Breast epithelium (tissue), 4 donors: Measurements from ENCODE around the gene THUMPD1. TPM values are rescaled to one million over a fixed set of nuclear protein-coding genes. Genes with fewer than 3 reads are reported as not detected.

ENCODE experiments used
- DNase-seq, 2 donors: peaks; one replicate each; pipeline ENCODE4 v3.0.0-alpha.2; 2019; ENCODE audit warnings: low spot score in 2 of 2
- H3K27ac ChIP-seq, 2 donors: fragments of 200-600 bp; sonication (generic) in 1 of 2; one replicate each; pipeline ENCODE4 v1.5.1; 2016 to 2019; ENCODE audit warnings: mild to moderate bottlenecking in 1 of 2
- H3K27me3 ChIP-seq, 2 donors: fragments of 200-600 bp; sonication (generic) in 1 of 2; one replicate each; pipeline versions ENCODE4 v1.5.1 to v1.6.0; 2017 to 2019; ENCODE audit warnings: control low read depth in 1 of 2, mild to moderate bottlenecking in 1 of 2
- H3K36me3 ChIP-seq: fragments of 200-600 bp; one replicate; pipeline ENCODE4 v1.5.1; 2019
- H3K4me1 ChIP-seq, 2 donors: fragments of 200-600 bp; sonication (generic); one replicate each; pipeline ENCODE4 v1.5.1; 2016 to 2019; ENCODE audit warnings: control low read depth in 1 of 2
- H3K4me3 ChIP-seq, 3 donors: fragments of 200-600 bp; sonication (generic); 1 replicate in 2 of 3; 2 replicates in 1 of 3; pipeline ENCODE4 v1.5.1; 2016 to 2019; ENCODE audit warnings: mild to moderate bottlenecking in 3 of 3, moderate library complexity in 2 of 3
- H3K9me3 ChIP-seq, 2 donors: fragments of 200-600 bp; sonication (generic) in 1 of 2; one replicate each; pipeline ENCODE4 v1.5.1; 2016 to 2019; ENCODE audit warnings: control low read depth in 1 of 2
- CTCF ChIP-seq, 3 donors: fragments of 450-650 bp; IDR thresholded peaks; one replicate each; pipeline ENCODE4 v1.5.1; 2016 to 2017; ENCODE audit warnings: antibody characterized with exemption in 3 of 3, mild to moderate bottlenecking in 3 of 3, moderate library complexity in 3 of 3
- POLR2A ChIP-seq: fragments of 450-650 bp; IDR thresholded peaks from one replicate; pipeline ENCODE4 v1.6.1; 2016; ENCODE audit warnings: antibody characterized with exemption, mild to moderate bottlenecking, moderate library complexity
- POLR2AphosphoS5 ChIP-seq, 3 donors: sonication (generic); formaldehyde crosslinking; IDR thresholded peaks; one replicate each; pipeline ENCODE4 v1.6.1; 2017; ENCODE audit warnings: antibody characterized with exemption in 3 of 3
- intact Hi-C: fragments of 100-400 bp; cut with DNase I; formaldehyde crosslinking; loops from one replicate; pipeline ENCODE4 v1.15.1; 2023; ENCODE audit warnings: low total_unique reads
- total RNA-seq, 3 donors: library from RNA; depleted of rRNA; stranded (reverse); fragments of >200 nt; gene quantifications; one replicate each; pipeline ENCODE4 v1.1.0, GENCODE V29; 2016

Gene THUMPD1
- total RNA-seq, 3 donors from 2014 or later, result 70.5 to 109 (median 76.3) TPM

GRCh38 chr16:20747030-20747816 lies 5.6 kb upstream of the THUMPD1 start:
- Histone ChIP-seq H3K9me3 (no peaks in the 10 kb centered on the region), H3K36me3 (no peaks in the 10 kb centered on the region), H3K27ac (no peak overlapping the region), H3K4me1 (no peaks in the 10 kb centered on the region), H3K4me3 (no peak overlapping the region), H3K27me3 (no peaks in the 10 kb centered on the region)
- no peak for TF ChIP-seq POLR2AphosphoS5 (IDR thresholded peaks at IDR 0.05)
- no peak for TF ChIP-seq CTCF (IDR thresholded peaks at IDR 0.05)
- intact Hi-C loops, result no loop called here
- DNase-seq, result no peak

GRCh38 chr16:20746461-20746860 lies 4.8 kb upstream of the THUMPD1 start:
- H3K4me3 ChIP-seq, result no peak overlapping the region
- no peak overlapping the region for H3K27ac ChIP-seq
- H3K4me1 ChIP-seq, result no peaks in the 10 kb centered on the region
- no peaks in the 10 kb centered on the region for H3K9me3 ChIP-seq
- no peak for DNase-seq
- TF ChIP-seq POLR2A, result no peak
- intact Hi-C loops, result no loop called here
- H3K36me3 ChIP-seq, result no peaks in the 10 kb centered on the region
- no peaks in the 10 kb centered on the region for H3K27me3 ChIP-seq

GRCh38 chr16:20744922-20745440 lies 3.4 kb upstream of the THUMPD1 start:
- Histone ChIP-seq H3K4me3 (no peak overlapping the region), H3K36me3 (no peaks in the 10 kb centered on the region), H3K27me3 (no peaks in the 10 kb centered on the region), H3K9me3 (no peaks in the 10 kb centered on the region), H3K27ac (no peak overlapping the region), H3K4me1 (no peaks in the 10 kb centered on the region)
- DNase-seq, result no peak
- TF ChIP-seq CTCF (IDR thresholded peaks at IDR 0.05) (no peak), POLR2A (no peak), POLR2AphosphoS5 (IDR thresholded peaks at IDR 0.05) (no peak)
- intact Hi-C loops, result no loop called here

- DNase-seq, result no peak
- H3K4me3 ChIP-seq, result no peak overlapping the region
- H3K27ac ChIP-seq, result no peak overlapping the region
- H3K4me1 ChIP-seq, result no peaks in the 10 kb centered on the region
- H3K36me3 ChIP-seq, result no peaks in the 10 kb centered on the region
- H3K27me3 ChIP-seq, result no peaks in the 10 kb centered on the region
- intact Hi-C loops, result no loop called here
- H3K9me3 ChIP-seq, result no peaks in the 10 kb centered on the region
- TF ChIP-seq POLR2A (no peak), POLR2AphosphoS5 (IDR thresholded peaks at IDR 0.05) (no peak), CTCF (IDR thresholded peaks at IDR 0.05) (no peak)
Measured at GRCh38 chr16:20743591-20743990, 2.0 kb upstream of the THUMPD1 start.

GRCh38 chr16:20740901-20741521 lies 607 bp downstream of the THUMPD1 start:
- peak overlapping the region; percentile 95 to 97 for H3K27ac ChIP-seq
- intact Hi-C loops, result no loop called here
- no peaks in the 10 kb centered on the region for H3K36me3 ChIP-seq
- peak overlapping the region; percentile 80 to 97 (median 91) for H3K4me3 ChIP-seq
- no peaks in the 10 kb centered on the region for H3K27me3 ChIP-seq
- DNase-seq, result peak; percentile 86 to 89
- TF ChIP-seq POLR2A (no peak), POLR2AphosphoS5 (IDR thresholded peaks at IDR 0.05) (no peak), CTCF (IDR thresholded peaks at IDR 0.05) (no peak)
- H3K9me3 ChIP-seq, result no peaks in the 10 kb centered on the region
- no peaks in the 10 kb centered on the region for H3K4me1 ChIP-seq
